ENCODE measurements around the gene XYLT1.

XYLT1 gene

GRCh38 chr16:17468611-17469010 is 2.1 kb downstream of the XYLT1 start:
- Histone ChIP-seq H3K36me3 (ENCODE audit: control insufficient read depth, insufficient read depth, low read length) (no peaks in the 10 kb centered on the region), H3K4me3 (ENCODE audit: low read depth, low read length) (peak overlapping the region; percentile 64), H3K9ac (ENCODE audit: low read depth, low read length) (no peak overlapping the region), H3K9me3 (ENCODE audit: control insufficient read depth, insufficient read depth, low read length) (no peaks in the 10 kb centered on the region), H3K4me1 (ENCODE audit: control insufficient read depth, insufficient read depth, low read length) (peaks cover 11% of the 10 kb centered on the region), H3K27me3 (ENCODE audit: control insufficient read depth, insufficient read depth, low read length) (peaks cover 27% of the 10 kb centered on the region)

DNA sequence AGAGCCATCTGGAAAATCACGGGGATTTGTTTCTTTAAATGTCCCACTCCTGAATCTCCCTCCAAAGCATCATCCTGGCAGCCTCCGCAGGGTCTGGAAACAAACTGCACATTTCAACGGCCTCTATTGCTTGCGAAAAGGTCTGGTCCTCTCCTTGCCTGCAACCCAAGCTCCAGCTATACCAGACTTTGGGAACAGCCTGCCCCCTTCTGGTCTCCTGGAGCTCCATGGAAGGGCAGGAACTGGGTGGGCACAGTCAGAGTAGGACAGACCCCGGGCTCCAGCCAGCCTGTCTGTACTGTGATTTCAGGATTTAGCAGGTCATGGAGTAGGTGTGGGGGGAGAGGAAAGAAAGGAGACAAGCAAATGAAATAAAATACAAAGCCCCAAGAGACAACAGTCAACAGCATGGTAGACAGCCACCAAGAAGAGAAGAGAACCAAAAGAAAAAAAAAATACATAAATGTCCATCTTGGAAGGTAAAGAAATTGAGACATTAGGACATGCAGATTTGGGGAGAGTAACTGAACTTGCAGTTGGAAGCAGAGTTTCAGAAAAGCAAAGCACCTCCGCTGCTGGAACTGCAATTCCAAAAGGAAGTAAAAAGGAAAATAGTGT is 2.7 kb downstream of the XYLT1 start:
- peaks cover 11% of the 10 kb centered on the region for H3K4me1 ChIP-seq (ENCODE audit: control insufficient read depth, insufficient read depth, low read length)
- no peak overlapping the region for H3K9ac ChIP-seq (ENCODE audit: low read depth, low read length)
- H3K36me3 ChIP-seq (ENCODE audit: control insufficient read depth, insufficient read depth, low read length), result no peaks in the 10 kb centered on the region
- H3K4me3 ChIP-seq (ENCODE audit: low read depth, low read length), result no peak overlapping the region
- no peaks in the 10 kb centered on the region for H3K9me3 ChIP-seq (ENCODE audit: control insufficient read depth, insufficient read depth, low read length)
- peaks cover 27% of the 10 kb centered on the region for H3K27me3 ChIP-seq (ENCODE audit: control insufficient read depth, insufficient read depth, low read length)

DNA sequence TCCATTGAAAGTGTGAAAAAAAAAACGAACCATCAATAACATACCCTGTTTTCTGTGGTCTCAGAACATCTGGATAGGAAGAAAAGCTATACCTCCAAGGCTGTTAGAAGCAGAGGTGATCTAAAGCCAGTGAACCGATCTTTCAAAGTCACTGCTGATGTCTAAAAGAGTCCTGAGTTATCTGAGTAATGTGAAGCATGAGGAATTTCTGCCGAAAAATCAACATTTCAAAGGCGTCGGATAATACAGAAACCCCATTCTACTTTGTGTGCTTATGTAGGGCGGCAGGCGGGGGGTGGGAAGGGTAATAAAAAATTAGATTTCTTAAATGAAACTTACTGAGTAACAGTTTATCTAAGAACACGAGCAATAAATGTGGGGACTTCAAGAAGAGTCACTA is 3.9 kb downstream of the XYLT1 start:
- H3K9ac ChIP-seq (ENCODE audit: low read depth, low read length), result no peak overlapping the region
- no peaks in the 10 kb centered on the region for H3K36me3 ChIP-seq (ENCODE audit: control insufficient read depth, insufficient read depth, low read length)
- H3K4me1 ChIP-seq (ENCODE audit: control insufficient read depth, insufficient read depth, low read length), result peaks cover 22% of the 10 kb centered on the region
- H3K27me3 ChIP-seq (ENCODE audit: control insufficient read depth, insufficient read depth, low read length), result peaks cover 25% of the 10 kb centered on the region
- no peaks in the 10 kb centered on the region for H3K9me3 ChIP-seq (ENCODE audit: control insufficient read depth, insufficient read depth, low read length)
- H3K4me3 ChIP-seq (ENCODE audit: low read depth, low read length), result no peak overlapping the region

DNA sequence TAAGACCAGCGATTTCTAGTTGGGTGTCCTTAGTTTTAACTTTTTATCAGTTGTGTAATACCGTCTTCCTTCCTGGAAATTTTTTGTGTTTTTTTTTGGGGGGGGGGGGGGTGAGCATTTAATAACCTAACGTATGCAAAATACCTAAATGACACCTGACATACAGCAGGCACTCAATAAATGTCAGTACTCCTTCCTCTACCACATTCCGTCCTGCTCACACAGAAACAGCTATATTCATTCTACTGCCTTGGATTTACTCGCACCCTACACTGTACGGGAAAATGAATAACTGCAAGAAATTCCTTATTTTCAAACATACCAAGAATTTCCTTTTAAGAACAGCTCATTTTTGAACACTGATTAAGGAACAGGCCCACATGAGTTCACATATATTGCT is 5.3 kb downstream of the XYLT1 start:
- peaks cover 22% of the 10 kb centered on the region for H3K4me1 ChIP-seq (ENCODE audit: control insufficient read depth, insufficient read depth, low read length)
- H3K27me3 ChIP-seq (ENCODE audit: control insufficient read depth, insufficient read depth, low read length), result peaks cover 16% of the 10 kb centered on the region
- H3K9ac ChIP-seq (ENCODE audit: low read depth, low read length), result no peak overlapping the region
- no peaks in the 10 kb centered on the region for H3K9me3 ChIP-seq (ENCODE audit: control insufficient read depth, insufficient read depth, low read length)
- no peaks in the 10 kb centered on the region for H3K36me3 ChIP-seq (ENCODE audit: control insufficient read depth, insufficient read depth, low read length)
- H3K4me3 ChIP-seq (ENCODE audit: low read depth, low read length), result no peak overlapping the region

DNA sequence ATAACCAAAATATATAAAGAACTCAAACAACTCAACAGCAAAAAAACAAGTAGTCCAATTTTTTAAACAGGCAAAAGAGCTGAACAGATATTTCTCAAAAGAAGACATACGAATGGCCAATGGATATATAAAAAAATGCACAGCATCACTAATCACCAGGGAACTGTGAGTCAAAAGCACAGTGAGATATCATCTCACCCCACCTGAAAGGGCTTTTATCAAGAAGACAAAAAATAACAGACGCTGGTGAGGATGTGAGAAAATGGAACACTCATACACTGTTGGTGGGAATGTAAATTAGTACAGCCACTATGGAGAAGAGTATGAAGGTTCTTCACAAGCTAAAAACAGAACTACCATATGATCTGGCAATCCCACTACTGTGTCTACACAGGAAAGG is 7.4 kb downstream of the XYLT1 start:
- H3K27me3 ChIP-seq (ENCODE audit: control insufficient read depth, insufficient read depth, low read length), result no peaks in the 10 kb centered on the region
- no peaks in the 10 kb centered on the region for H3K36me3 ChIP-seq (ENCODE audit: control insufficient read depth, insufficient read depth, low read length)
- H3K9me3 ChIP-seq (ENCODE audit: control insufficient read depth, insufficient read depth, low read length), result no peaks in the 10 kb centered on the region
- H3K9ac ChIP-seq (ENCODE audit: low read depth, low read length), result no peak overlapping the region
- H3K4me1 ChIP-seq (ENCODE audit: control insufficient read depth, insufficient read depth, low read length), result peaks cover 20% of the 10 kb centered on the region
- H3K4me3 ChIP-seq (ENCODE audit: low read depth, low read length), result no peak overlapping the region

DNA sequence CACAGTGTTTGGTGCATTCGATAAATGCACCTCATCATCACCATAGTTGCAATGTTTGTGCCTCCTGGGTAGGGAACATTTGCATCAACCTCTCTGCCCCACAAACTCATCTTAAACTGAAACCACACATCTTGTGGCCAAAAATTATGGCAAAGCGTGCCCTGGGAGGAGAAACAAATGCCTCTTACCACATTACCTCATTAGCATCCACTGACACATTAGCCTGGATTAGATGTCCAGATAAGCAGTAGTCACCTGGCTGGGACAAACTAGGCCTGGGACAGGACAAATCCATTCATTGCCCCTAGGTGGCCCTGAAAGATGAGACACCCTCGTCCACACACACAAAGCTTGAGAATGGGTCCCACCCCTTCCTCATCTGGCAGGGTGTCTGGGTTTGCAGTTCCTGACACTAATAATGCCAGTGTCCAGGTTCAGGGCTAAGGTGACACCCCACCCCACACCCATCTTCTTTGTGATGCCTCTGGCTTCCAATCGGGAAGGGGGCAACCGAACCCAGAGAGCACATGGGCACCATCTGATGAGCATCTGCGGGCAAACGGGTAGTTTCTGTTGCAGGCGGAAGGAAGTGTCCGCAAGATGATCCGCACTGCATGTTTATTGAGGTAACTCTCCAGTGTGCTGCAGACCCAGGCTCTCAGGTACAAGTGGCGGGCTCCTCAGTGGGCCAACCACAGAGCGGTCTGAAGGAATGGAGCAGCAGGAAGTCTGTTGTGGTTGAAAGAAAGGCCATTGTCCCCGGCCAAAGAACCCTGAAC is 8.6 kb downstream of the XYLT1 start:
- H3K4me1 ChIP-seq (ENCODE audit: control insufficient read depth, insufficient read depth, low read length), result peaks cover 14% of the 10 kb centered on the region
- no peaks in the 10 kb centered on the region for H3K9me3 ChIP-seq (ENCODE audit: control insufficient read depth, insufficient read depth, low read length)
- no peaks in the 10 kb centered on the region for H3K36me3 ChIP-seq (ENCODE audit: control insufficient read depth, insufficient read depth, low read length)
- H3K9ac ChIP-seq (ENCODE audit: low read depth, low read length), result no peak overlapping the region
- no peak overlapping the region for H3K4me3 ChIP-seq (ENCODE audit: low read depth, low read length)
- no peaks in the 10 kb centered on the region for H3K27me3 ChIP-seq (ENCODE audit: control insufficient read depth, insufficient read depth, low read length)

GRCh38 chr16:17460890-17461289 is 9.9 kb downstream of the XYLT1 start:
- no peak overlapping the region for H3K9ac ChIP-seq (ENCODE audit: low read depth, low read length)
- H3K9me3 ChIP-seq (ENCODE audit: control insufficient read depth, insufficient read depth, low read length), result no peaks in the 10 kb centered on the region
- H3K4me1 ChIP-seq (ENCODE audit: control insufficient read depth, insufficient read depth, low read length), result peaks cover 11% of the 10 kb centered on the region
- H3K4me3 ChIP-seq (ENCODE audit: low read depth, low read length), result no peak overlapping the region
- H3K27me3 ChIP-seq (ENCODE audit: control insufficient read depth, insufficient read depth, low read length), result no peaks in the 10 kb centered on the region
- H3K36me3 ChIP-seq (ENCODE audit: control insufficient read depth, insufficient read depth, low read length), result no peaks in the 10 kb centered on the region

DNA sequence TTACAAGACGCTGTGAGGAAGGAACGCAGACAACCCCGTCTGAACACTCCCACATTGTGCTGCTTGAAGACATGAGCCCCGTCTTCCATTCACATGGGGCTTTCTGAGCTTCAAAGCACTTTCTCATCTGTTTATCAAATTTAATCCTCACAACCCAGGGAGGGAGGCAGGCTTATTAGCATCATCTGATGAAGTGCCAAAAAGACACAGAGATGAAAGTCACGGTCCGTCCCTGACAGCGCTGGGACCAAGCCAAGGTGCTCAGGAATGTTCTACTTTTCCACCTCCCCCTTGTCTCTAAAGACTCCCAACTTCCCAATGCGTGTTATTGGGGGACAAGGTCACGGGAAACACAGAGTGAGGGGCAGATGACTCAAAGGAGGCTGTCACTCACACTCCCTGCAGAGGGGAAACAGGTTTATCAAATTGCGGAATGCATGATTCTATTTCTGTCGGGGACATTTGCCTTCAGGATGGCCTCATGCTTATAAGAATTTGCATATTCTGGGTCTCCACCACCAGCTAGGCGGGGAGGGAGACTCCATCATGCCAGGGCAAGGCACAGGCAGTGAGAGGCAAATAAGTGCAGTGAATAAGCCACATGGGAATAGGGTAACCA is 10.7 kb downstream of the XYLT1 start:
- Histone ChIP-seq H3K4me1 (ENCODE audit: control insufficient read depth, insufficient read depth, low read length) (peaks cover 11% of the 10 kb centered on the region), H3K4me3 (ENCODE audit: low read depth, low read length) (no peak overlapping the region), H3K9ac (ENCODE audit: low read depth, low read length) (no peak overlapping the region), H3K36me3 (ENCODE audit: control insufficient read depth, insufficient read depth, low read length) (no peaks in the 10 kb centered on the region), H3K27me3 (ENCODE audit: control insufficient read depth, insufficient read depth, low read length) (no peaks in the 10 kb centered on the region), H3K9me3 (ENCODE audit: control insufficient read depth, insufficient read depth, low read length) (no peaks in the 10 kb centered on the region)

GRCh38 chr16:17457997-17458396 is 12.8 kb downstream of the XYLT1 start:
- Histone ChIP-seq H3K9ac (ENCODE audit: low read depth, low read length) (no peak overlapping the region), H3K27me3 (ENCODE audit: control insufficient read depth, insufficient read depth, low read length) (no peaks in the 10 kb centered on the region), H3K4me1 (ENCODE audit: control insufficient read depth, insufficient read depth, low read length) (peaks cover 11% of the 10 kb centered on the region), H3K4me3 (ENCODE audit: low read depth, low read length) (no peak overlapping the region), H3K9me3 (ENCODE audit: control insufficient read depth, insufficient read depth, low read length) (no peaks in the 10 kb centered on the region), H3K36me3 (ENCODE audit: control insufficient read depth, insufficient read depth, low read length) (no peaks in the 10 kb centered on the region)

DNA sequence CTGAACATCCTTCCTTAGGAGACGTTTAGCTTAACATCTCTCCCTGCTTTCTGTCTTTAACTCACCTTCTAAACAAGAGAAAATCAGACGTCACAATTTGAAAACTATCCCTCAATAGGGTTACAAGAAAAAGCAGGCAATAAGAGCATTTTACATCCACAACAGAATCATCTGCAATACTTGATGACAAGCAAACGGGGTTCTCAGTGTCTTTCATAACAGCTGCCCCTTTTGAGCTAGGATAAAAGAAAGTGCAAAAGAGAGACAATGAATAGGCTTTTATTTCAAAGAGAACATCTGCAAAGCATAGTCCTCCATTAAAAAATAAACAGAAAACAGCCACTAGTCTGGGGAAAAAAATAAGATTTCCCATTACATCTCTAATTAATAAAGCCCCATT is 13.2 kb downstream of the XYLT1 start:
- Histone ChIP-seq H3K9me3 (ENCODE audit: control insufficient read depth, insufficient read depth, low read length) (no peaks in the 10 kb centered on the region), H3K27me3 (ENCODE audit: control insufficient read depth, insufficient read depth, low read length) (no peaks in the 10 kb centered on the region), H3K4me3 (ENCODE audit: low read depth, low read length) (no peak overlapping the region), H3K9ac (ENCODE audit: low read depth, low read length) (no peak overlapping the region), H3K36me3 (ENCODE audit: control insufficient read depth, insufficient read depth, low read length) (no peaks in the 10 kb centered on the region), H3K4me1 (ENCODE audit: control insufficient read depth, insufficient read depth, low read length) (peaks cover 7% of the 10 kb centered on the region)

GRCh38 chr16:17454162-17454730 is 16.5 kb downstream of the XYLT1 start:
- no peak overlapping the region for H3K9ac ChIP-seq (ENCODE audit: low read depth, low read length)
- no peak overlapping the region for H3K4me3 ChIP-seq (ENCODE audit: low read depth, low read length)
- no peaks in the 10 kb centered on the region for H3K9me3 ChIP-seq (ENCODE audit: control insufficient read depth, insufficient read depth, low read length)
- no peaks in the 10 kb centered on the region for H3K36me3 ChIP-seq (ENCODE audit: control insufficient read depth, insufficient read depth, low read length)
- no peaks in the 10 kb centered on the region for H3K27me3 ChIP-seq (ENCODE audit: control insufficient read depth, insufficient read depth, low read length)
- H3K4me1 ChIP-seq (ENCODE audit: control insufficient read depth, insufficient read depth, low read length), result no peaks in the 10 kb centered on the region

Measured in iPS-15b (cell line).